SU-DHL-6 (cell line): ENCODE results near the gene SEMA3C.

Experiments used
- H2AFZ ChIP-seq: fragments of 200-600 bp; sonication (generic); 2 replicates; pipeline ENCODE4 v1.6.1; 2014; ENCODE audit warnings: low read depth, mild to moderate bottlenecking, moderate library complexity, mixed read lengths, antibody characterized with exemption, low read length; ENCODE audit not compliant: severe bottlenecking
- H3F3A ChIP-seq: fragments of 200-600 bp; shearing (Covaris generic); 2 replicates; pipeline ENCODE4 v1.6.0; 2016; ENCODE audit warnings: antibody characterized with exemption, mild to moderate bottlenecking; ENCODE audit not compliant: insufficient read depth
- H3K27ac ChIP-seq: fragments of 200-600 bp; sonication (generic); 2 replicates; pipeline ENCODE4 v1.5.1; 2016; ENCODE audit warnings: low read depth, mild to moderate bottlenecking, low read length, moderate library complexity, mixed read lengths
- H3K27me3 ChIP-seq: fragments of 200-600 bp; sonication (generic), shearing (Covaris generic); 2 replicates; pipeline ENCODE4 v1.6.0; 2014; ENCODE audit warnings: mild to moderate bottlenecking, low read length
- H3K36me3 ChIP-seq: fragments of 200-600 bp; sonication (generic); 2 replicates; pipeline ENCODE4 v1.6.1; 2014; ENCODE audit warnings: mild to moderate bottlenecking, low read length, mixed read lengths
- H3K4me2 ChIP-seq: fragments of 300-600, 200-600 bp; shearing (Covaris generic), sonication (generic); 2 replicates; pipeline ENCODE4 v1.6.0; 2014; ENCODE audit warnings: low read length, low read depth, mild to moderate bottlenecking; ENCODE audit not compliant: poor library complexity, severe bottlenecking
- H3K4me3 ChIP-seq: fragments of 200-600 bp; sonication (generic); 2 replicates; pipeline ENCODE4 v1.5.1; 2014; ENCODE audit warnings: antibody characterized with exemption, low read length, mild to moderate bottlenecking, mixed read lengths; ENCODE audit not compliant: insufficient read depth, poor library complexity, severe bottlenecking
- H3K79me2 ChIP-seq: fragments of 200-600 bp; sonication (generic); 2 replicates; pipeline ENCODE4 v1.6.1; 2014; ENCODE audit warnings: mild to moderate bottlenecking, low read length, moderate library complexity; ENCODE audit not compliant: insufficient read depth
- H3K9ac ChIP-seq: fragments of 200-600 bp; sonication (generic); 2 replicates; pipeline ENCODE4 v1.7.0; 2014; ENCODE audit warnings: mild to moderate bottlenecking, low read length
- H3K9me2 ChIP-seq: fragments of 200-600 bp; sonication (generic); replicated peaks from 2 replicates; pipeline ENCODE4 v1.6.1; 2014; ENCODE audit warnings: low read length; ENCODE audit not compliant: insufficient read depth
- H3K9me3 ChIP-seq: fragments of 200-600 bp; sonication (generic); 2 replicates; pipeline ENCODE4 v1.6.1; 2014; ENCODE audit warnings: low read length, mixed read lengths; ENCODE audit not compliant: insufficient read depth
- H4K20me1 ChIP-seq: fragments of 200-600 bp; sonication (generic); 2 replicates; pipeline ENCODE4 v1.6.1; 2014; ENCODE audit warnings: low read depth, mild to moderate bottlenecking, antibody characterized with exemption, low read length, moderate library complexity, mixed read lengths
- EZH2phosphoT487 ChIP-seq: fragments of 200-600 bp; sonication (generic), shearing (Covaris generic); conservative IDR thresholded peaks from 2 replicates; pipeline ENCODE4 v1.6.1; 2018; ENCODE audit warnings: mild to moderate bottlenecking, antibody characterized with exemption, low read length, moderate library complexity, mixed read lengths
- TF ChIP-seq, protein P1 (sequence below): fragments of 200-600 bp; sonication (generic); IDR thresholded peaks from one replicate; pipeline ENCODE4 v1.5.1; 2017; ENCODE audit warnings: antibody characterized with exemption, mild to moderate bottlenecking, low read length, moderate library complexity; ENCODE audit not compliant: insufficient read depth, poor library complexity, severe bottlenecking

Gene SEMA3C

DNA sequence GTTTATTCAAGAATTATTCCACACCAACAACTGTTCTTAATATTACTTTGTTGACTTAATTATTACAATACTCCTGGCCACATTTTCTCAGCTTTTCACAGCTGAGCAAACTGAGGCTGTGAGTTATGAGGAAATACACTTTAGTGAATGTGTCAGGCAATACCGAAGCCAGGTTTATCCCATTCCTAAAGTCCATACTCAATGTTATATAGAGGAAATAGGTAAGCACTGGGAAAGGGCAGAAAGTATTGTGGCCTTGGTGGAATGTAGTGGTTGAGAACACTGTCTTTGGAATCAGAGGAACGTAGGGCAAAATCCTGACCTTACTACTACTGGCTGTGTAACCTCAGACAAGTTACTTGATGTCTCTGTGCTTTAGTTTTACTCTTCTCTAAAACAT is 169.6 kb downstream of the SEMA3C start:
- no peak overlapping the region for H3K27ac ChIP-seq
- no peaks in the 10 kb centered on the region for H3K9me3 ChIP-seq
- H4K20me1 ChIP-seq = no peaks in the 10 kb centered on the region
- no peaks in the 10 kb centered on the region for H3K79me2 ChIP-seq
- H3K4me2 ChIP-seq = no peak overlapping the region
- H3K4me3 ChIP-seq = no peak overlapping the region
- no peaks in the 10 kb centered on the region for H3F3A ChIP-seq
- no peaks in the 10 kb centered on the region for H3K9me2 ChIP-seq
- no peaks in the 10 kb centered on the region for H3K27me3 ChIP-seq
- no peak overlapping the region for H2AFZ ChIP-seq
- no peak for TF ChIP-seq EZH2phosphoT487
- no peaks in the 10 kb centered on the region for H3K36me3 ChIP-seq
- H3K9ac ChIP-seq = no peak overlapping the region

DNA sequence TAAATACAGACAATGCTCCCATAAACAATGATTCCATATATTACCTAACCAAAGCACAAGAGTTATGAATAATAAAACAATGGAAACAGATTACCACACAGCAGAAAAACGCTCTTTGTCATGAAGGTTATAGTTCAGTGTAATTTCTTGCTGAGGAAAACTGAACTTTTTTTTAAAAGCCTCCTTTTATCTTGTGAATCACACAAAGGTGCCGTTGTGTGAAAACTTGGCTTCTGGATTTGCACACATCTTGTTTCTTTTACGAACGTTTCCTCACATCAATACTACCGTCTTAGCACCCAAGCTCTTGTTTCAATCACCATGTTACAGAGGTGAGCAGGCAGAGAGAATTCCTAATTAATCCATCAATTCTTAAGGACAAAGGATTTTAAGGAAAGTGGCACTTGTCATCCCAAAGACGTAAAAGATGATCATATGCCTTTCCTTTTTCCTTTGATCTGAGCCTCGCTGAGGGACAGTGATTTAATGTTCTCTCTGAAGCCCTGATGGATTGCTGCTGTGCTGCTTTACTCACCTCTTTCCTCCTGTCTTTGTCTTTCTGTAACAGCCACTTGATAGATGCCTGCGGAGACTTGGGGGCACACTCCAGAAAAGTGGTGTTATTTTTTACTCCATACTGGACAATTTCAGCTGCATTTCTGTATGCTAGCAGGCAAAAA is 170.3 kb downstream of the SEMA3C start:
- TF ChIP-seq, protein P1, sequence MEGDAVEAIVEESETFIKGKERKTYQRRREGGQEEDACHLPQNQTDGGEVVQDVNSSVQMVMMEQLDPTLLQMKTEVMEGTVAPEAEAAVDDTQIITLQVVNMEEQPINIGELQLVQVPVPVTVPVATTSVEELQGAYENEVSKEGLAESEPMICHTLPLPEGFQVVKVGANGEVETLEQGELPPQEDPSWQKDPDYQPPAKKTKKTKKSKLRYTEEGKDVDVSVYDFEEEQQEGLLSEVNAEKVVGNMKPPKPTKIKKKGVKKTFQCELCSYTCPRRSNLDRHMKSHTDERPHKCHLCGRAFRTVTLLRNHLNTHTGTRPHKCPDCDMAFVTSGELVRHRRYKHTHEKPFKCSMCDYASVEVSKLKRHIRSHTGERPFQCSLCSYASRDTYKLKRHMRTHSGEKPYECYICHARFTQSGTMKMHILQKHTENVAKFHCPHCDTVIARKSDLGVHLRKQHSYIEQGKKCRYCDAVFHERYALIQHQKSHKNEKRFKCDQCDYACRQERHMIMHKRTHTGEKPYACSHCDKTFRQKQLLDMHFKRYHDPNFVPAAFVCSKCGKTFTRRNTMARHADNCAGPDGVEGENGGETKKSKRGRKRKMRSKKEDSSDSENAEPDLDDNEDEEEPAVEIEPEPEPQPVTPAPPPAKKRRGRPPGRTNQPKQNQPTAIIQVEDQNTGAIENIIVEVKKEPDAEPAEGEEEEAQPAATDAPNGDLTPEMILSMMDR = no peak
- no peak for TF ChIP-seq EZH2phosphoT487
- no peaks in the 10 kb centered on the region for H3K9me3 ChIP-seq
- H3K4me3 ChIP-seq = no peak overlapping the region
- no peak overlapping the region for H2AFZ ChIP-seq
- no peaks in the 10 kb centered on the region for H3K9me2 ChIP-seq
- no peak overlapping the region for H3K4me2 ChIP-seq
- no peaks in the 10 kb centered on the region for H4K20me1 ChIP-seq
- no peaks in the 10 kb centered on the region for H3K79me2 ChIP-seq
- H3K27ac ChIP-seq = no peak overlapping the region
- no peaks in the 10 kb centered on the region for H3F3A ChIP-seq
- H3K27me3 ChIP-seq = no peaks in the 10 kb centered on the region
- H3K36me3 ChIP-seq = no peaks in the 10 kb centered on the region
- no peak overlapping the region for H3K9ac ChIP-seq

DNA sequence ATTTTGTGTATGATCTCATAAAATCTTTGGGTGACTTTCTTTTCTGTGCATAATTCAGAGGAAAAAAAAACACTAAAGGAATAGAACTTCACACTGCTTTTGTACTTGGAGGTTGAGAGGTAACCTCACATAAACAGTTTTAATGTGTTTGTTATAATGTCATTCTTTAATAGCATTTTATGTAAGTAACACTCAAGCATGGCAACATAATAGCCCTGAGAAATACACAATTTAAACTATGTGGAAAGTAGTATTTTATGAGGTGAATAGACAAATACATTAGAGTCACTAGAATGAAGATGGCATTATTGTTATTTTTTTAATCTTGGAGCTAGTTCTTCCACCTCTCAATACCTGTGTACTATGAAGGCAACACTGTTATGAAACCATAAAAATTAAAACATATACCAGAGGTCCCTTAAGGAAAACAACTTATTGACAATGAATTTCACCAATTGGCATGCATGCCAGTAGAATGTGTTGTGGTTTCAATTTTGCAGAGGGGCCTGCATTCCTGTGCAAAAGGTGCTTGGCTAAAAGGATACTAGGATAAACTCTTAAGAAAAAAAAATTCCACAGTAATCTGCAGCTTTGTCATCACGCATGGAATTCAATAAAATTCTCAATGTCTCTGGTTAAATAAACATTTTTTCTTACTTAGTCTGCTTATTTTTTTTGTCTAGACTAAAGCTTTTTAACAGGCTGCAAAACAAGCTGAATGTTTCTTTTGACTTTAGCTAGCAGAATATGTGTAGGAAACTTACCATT is 177.9 kb downstream of the SEMA3C start:
- Histone ChIP-seq H3K4me2 (no peak overlapping the region), H3F3A (no peaks in the 10 kb centered on the region), H4K20me1 (no peaks in the 10 kb centered on the region), H3K9me2 (no peaks in the 10 kb centered on the region), H3K9me3 (no peaks in the 10 kb centered on the region), H3K79me2 (no peaks in the 10 kb centered on the region), H3K36me3 (no peaks in the 10 kb centered on the region), H3K9ac (no peak overlapping the region), H3K27me3 (no peaks in the 10 kb centered on the region), H2AFZ (no peak overlapping the region), H3K4me3 (no peak overlapping the region), H3K27ac (no peak overlapping the region)
- no peak for TF ChIP-seq EZH2phosphoT487
- TF ChIP-seq, protein P1 = no peak
